Measurements from ENCODE around the gene SURF4. TPM values are rescaled to one million over a fixed set of nuclear protein-coding genes. Genes with fewer than 3 reads are reported as not detected.

SURF4 gene
- total and polyA plus RNA-seq, 2 of the 13 experiments (the other 11 are each of a cell fraction or from before 2014, with no cell fraction given): 220 to 265 TPM

- TF ChIP-seq PPARG (CRISPR knock-in tag; conservative IDR thresholded peaks at IDR 0.05) (no peak), HNRNPLL (IDR thresholded peaks at IDR 0.05; ENCODE audit: low read depth, low read length, poor library complexity, severe bottlenecking) (peak; percentile 82), NFE2L2 (IDR thresholded peaks at IDR 0.05; ENCODE audit: low read length) (no peak), MAFK (conservative IDR thresholded peaks at IDR 0.05 in 1 of 2, IDR thresholded peaks at IDR 0.05 in 1 of 2; ENCODE audit: low read length in 2 of 2) (no peak), ZBTB8A (CRISPR knock-in tag; IDR thresholded peaks at IDR 0.05; ENCODE audit: borderline replicate concordance, low read depth) (0 out of 2 replicates have a peak, but pooled peaks have one; percentile 18), ZNF503 (CRISPR knock-in tag; IDR thresholded peaks at IDR 0.05) (no peak; the same call in 1 of the 2 replicates), ZNF34 (CRISPR knock-in tag; IDR thresholded peaks at IDR 0.05; ENCODE audit: borderline replicate concordance) (peak; percentile 65; the same call in 1 of the 2 replicates), ZNF567 (CRISPR knock-in tag; IDR thresholded peaks at IDR 0.05; ENCODE audit: borderline replicate concordance) (0 out of 2 replicates have a peak, but pooled peaks have one; percentile 64), LCORL (IDR thresholded peaks at IDR 0.05) (no peak), LCORL (CRISPR knock-in tag; IDR thresholded peaks at IDR 0.05) (no peak), BORCS8-MEF2B (CRISPR knock-in tag; IDR thresholded peaks at IDR 0.05) (peak; percentile 71; the same call in 1 of the 2 replicates), KLF9 (CRISPR knock-in tag; IDR thresholded peaks at IDR 0.05; ENCODE audit: low read depth) (no peak), ZNF773 (CRISPR knock-in tag; IDR thresholded peaks at IDR 0.05; ENCODE audit: borderline replicate concordance) (no peak), TCF7 (IDR thresholded peaks at IDR 0.05; ENCODE audit: low read depth) (peak; percentile 29; the same call in 1 of the 2 replicates), JDP2 (CRISPR knock-in tag; IDR thresholded peaks at IDR 0.05; ENCODE audit: borderline replicate concordance) (no peak), ZSCAN29 (CRISPR knock-in tag; conservative IDR thresholded peaks at IDR 0.05) (peak; percentile 72; the same call in 1 of the 2 replicates), ZNF468 (CRISPR knock-in tag; IDR thresholded peaks at IDR 0.05) (no peak), GATAD2A (CRISPR knock-in tag; IDR thresholded peaks at IDR 0.05) (no peak), ZNF557 (CRISPR knock-in tag; IDR thresholded peaks at IDR 0.05) (no peak), ZNF232 (CRISPR knock-in tag; IDR thresholded peaks at IDR 0.05; ENCODE audit: borderline replicate concordance) (no peak; the same call in 1 of the 2 replicates)
- TF ChIP-seq, protein P1, sequence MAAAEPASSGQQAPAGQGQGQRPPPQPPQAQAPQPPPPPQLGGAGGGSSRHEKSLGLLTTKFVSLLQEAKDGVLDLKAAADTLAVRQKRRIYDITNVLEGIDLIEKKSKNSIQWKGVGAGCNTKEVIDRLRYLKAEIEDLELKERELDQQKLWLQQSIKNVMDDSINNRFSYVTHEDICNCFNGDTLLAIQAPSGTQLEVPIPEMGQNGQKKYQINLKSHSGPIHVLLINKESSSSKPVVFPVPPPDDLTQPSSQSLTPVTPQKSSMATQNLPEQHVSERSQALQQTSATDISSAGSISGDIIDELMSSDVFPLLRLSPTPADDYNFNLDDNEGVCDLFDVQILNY (CRISPR knock-in tag; conservative IDR thresholded peaks at IDR 0.05): no peak; the same call in 1 of the 2 replicates
- TF ChIP-seq, protein P2, sequence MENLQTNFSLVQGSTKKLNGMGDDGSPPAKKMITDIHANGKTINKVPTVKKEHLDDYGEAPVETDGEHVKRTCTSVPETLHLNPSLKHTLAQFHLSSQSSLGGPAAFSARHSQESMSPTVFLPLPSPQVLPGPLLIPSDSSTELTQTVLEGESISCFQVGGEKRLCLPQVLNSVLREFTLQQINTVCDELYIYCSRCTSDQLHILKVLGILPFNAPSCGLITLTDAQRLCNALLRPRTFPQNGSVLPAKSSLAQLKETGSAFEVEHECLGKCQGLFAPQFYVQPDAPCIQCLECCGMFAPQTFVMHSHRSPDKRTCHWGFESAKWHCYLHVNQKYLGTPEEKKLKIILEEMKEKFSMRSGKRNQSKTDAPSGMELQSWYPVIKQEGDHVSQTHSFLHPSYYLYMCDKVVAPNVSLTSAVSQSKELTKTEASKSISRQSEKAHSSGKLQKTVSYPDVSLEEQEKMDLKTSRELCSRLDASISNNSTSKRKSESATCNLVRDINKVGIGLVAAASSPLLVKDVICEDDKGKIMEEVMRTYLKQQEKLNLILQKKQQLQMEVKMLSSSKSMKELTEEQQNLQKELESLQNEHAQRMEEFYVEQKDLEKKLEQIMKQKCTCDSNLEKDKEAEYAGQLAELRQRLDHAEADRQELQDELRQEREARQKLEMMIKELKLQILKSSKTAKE (CRISPR knock-in tag; IDR thresholded peaks at IDR 0.05; ENCODE audit: borderline replicate concordance): no peak
- TF ChIP-seq, protein P3, sequence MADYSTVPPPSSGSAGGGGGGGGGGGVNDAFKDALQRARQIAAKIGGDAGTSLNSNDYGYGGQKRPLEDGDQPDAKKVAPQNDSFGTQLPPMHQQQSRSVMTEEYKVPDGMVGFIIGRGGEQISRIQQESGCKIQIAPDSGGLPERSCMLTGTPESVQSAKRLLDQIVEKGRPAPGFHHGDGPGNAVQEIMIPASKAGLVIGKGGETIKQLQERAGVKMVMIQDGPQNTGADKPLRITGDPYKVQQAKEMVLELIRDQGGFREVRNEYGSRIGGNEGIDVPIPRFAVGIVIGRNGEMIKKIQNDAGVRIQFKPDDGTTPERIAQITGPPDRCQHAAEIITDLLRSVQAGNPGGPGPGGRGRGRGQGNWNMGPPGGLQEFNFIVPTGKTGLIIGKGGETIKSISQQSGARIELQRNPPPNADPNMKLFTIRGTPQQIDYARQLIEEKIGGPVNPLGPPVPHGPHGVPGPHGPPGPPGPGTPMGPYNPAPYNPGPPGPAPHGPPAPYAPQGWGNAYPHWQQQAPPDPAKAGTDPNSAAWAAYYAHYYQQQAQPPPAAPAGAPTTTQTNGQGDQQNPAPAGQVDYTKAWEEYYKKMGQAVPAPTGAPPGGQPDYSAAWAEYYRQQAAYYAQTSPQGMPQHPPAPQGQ (CRISPR knock-in tag; IDR thresholded peaks at IDR 0.05; ENCODE audit: borderline replicate concordance): no peak
Observed at GRCh38 chr9:133375724-133376654, at the start of gene SURF4, which contains the start of gene STKLD1 (continued).
